HG03159 (cell line): ENCODE results near the gene SLC35E3.

ENCODE experiments used
- ATAC-seq: cut with Tn5 transposase; IDR thresholded peaks from one replicate; pipeline ENCODE4 v1.9.1; 2021; ENCODE audit warnings: mild to moderate bottlenecking, moderate library complexity; ENCODE audit not compliant: unreplicated experiment

SLC35E3 gene

GRCh38 chr12:68745904-68746571 is at the start of gene SLC35E3:
Gene SLC35E3, plus strand, starts transcription at chr12:68746176. Its CDS starts 202 bp downstream, at chr12:68746378.
- peak; percentile 98 for ATAC-seq

- ATAC-seq: no peak
Observed at GRCh38 chr12:68699486-68699885, 46.5 kb upstream of the SLC35E3 start.

- ATAC-seq: no peak
Observed at GRCh38 chr12:68727776-68728175, 18.2 kb upstream of the SLC35E3 start.

GRCh38 chr12:68733661-68734071 is 12.3 kb upstream of the SLC35E3 start:
- ATAC-seq: no peak

- ATAC-seq: no peak
Observed at GRCh38 chr12:68739891-68740290, 6.1 kb upstream of the SLC35E3 start.

- no peak for ATAC-seq
Observed at GRCh38 chr12:68743356-68743755, 2.6 kb upstream of the SLC35E3 start.

GRCh38 chr12:68745376-68745903 is 536 bp upstream of the SLC35E3 start:
- no peak for ATAC-seq

- ATAC-seq: peak; percentile 28
Observed at GRCh38 chr12:68746572-68747180, 700 bp downstream of the SLC35E3 start.

GRCh38 chr12:68749443-68749842 is 3.5 kb downstream of the SLC35E3 start:
- no peak for ATAC-seq

- no peak for ATAC-seq
Observed at GRCh38 chr12:68749861-68750260, 3.9 kb downstream of the SLC35E3 start.

- no peak for ATAC-seq
Observed at GRCh38 chr12:68750506-68750905, 4.5 kb downstream of the SLC35E3 start.

- no peak for ATAC-seq
Observed at GRCh38 chr12:68755536-68756243, 9.7 kb downstream of the SLC35E3 start.

GRCh38 chr12:68759852-68760251 is 13.9 kb downstream of the SLC35E3 start:
- ATAC-seq: no peak

GRCh38 chr12:68760806-68761441 is 14.9 kb downstream of the SLC35E3 start:
- no peak for ATAC-seq

GRCh38 chr12:68761442-68761812 is 15.5 kb downstream of the SLC35E3 start:
- ATAC-seq: no peak

GRCh38 chr12:68761901-68762630 is 16.1 kb downstream of the SLC35E3 start:
- ATAC-seq: no peak

- ATAC-seq: no peak
Observed at GRCh38 chr12:68762691-68763090, 16.7 kb downstream of the SLC35E3 start.

- no peak for ATAC-seq
Observed at GRCh38 chr12:68765696-68766095, 19.7 kb downstream of the SLC35E3 start.

GRCh38 chr12:68766646-68767045 is 20.7 kb downstream of the SLC35E3 start:
- no peak for ATAC-seq

GRCh38 chr12:68767191-68767590 is 21.2 kb downstream of the SLC35E3 start:
- ATAC-seq: no peak
